Kidney tubule cell (primary cell): ENCODE measurements around the gene PTK7.
"Not testable (repeated sequence)": the region's sequence is repeated elsewhere in the genome, so short reads cannot be mapped to it uniquely, and the experiment has no call there.

Source experiments
- DNase-seq: peaks from one replicate; pipeline ENCODE4 v3.0.0-alpha.2; 2018; ENCODE audit warnings: low spot score

Gene PTK7

GRCh38 chr6:43119482-43119881, 43.4 kb downstream of the PTK7 start:
- no peak for DNase-seq

GRCh38 chr6:43120101-43120763, 44.1 kb downstream of the PTK7 start:
- no peak for DNase-seq

- DNase-seq = peak; percentile 98
Observed at GRCh38 chr6:43120944-43121913, 45.1 kb downstream of the PTK7 start.

- no peak for DNase-seq
Observed at GRCh38 chr6:43122146-43122545, 46.0 kb downstream of the PTK7 start.

- no peak for DNase-seq
Observed at GRCh38 chr6:43123461-43124314, 47.6 kb downstream of the PTK7 start.

- DNase-seq = no peak
Observed at GRCh38 chr6:43124481-43124880, 48.4 kb downstream of the PTK7 start.

- DNase-seq = no peak
Observed at GRCh38 chr6:43125119-43125518, 49.0 kb downstream of the PTK7 start.

GRCh38 chr6:43125555-43125954, 49.4 kb downstream of the PTK7 start:
- DNase-seq = no peak

- no peak for DNase-seq
Observed at GRCh38 chr6:43127180-43127579, 51.1 kb downstream of the PTK7 start.

- no peak for DNase-seq
Observed at GRCh38 chr6:43127877-43128276, 51.8 kb downstream of the PTK7 start.

GRCh38 chr6:43128926-43129325, 52.8 kb downstream of the PTK7 start:
- no peak for DNase-seq

GRCh38 chr6:43129434-43130194, 53.5 kb downstream of the PTK7 start:
- peak; percentile 32 for DNase-seq

- DNase-seq = no peak
Observed at GRCh38 chr6:43130429-43130828, 54.3 kb downstream of the PTK7 start.

GRCh38 chr6:43131379-43131778, 55.3 kb downstream of the PTK7 start:
- DNase-seq = not testable (repeated sequence)

GRCh38 chr6:43138267-43138666, 62.2 kb downstream of the PTK7 start:
- DNase-seq = no peak

GRCh38 chr6:43139973-43140372, 63.9 kb downstream of the PTK7 start:
- not testable (repeated sequence) for DNase-seq

GRCh38 chr6:43141644-43142043, 65.5 kb downstream of the PTK7 start:
- no peak for DNase-seq

- DNase-seq = no peak
Observed at GRCh38 chr6:43142101-43142500, 66.0 kb downstream of the PTK7 start.

GRCh38 chr6:43143235-43144128, 67.4 kb downstream of the PTK7 start:
- DNase-seq = peak; percentile 84

GRCh38 chr6:43144879-43145278, 68.8 kb downstream of the PTK7 start:
- no peak for DNase-seq
